Fibroblast of mammary gland (primary cell): ENCODE data around the gene ARHGAP33.

ENCODE experiments used
- DNase-seq: peaks from one replicate; pipeline ENCODE4 v3.0.0-alpha.2; 2010; ENCODE audit warnings: low read depth
- H3K4me3 ChIP-seq: 2 replicates; pipeline ENCODE4 v1.5.1; 2011; ENCODE audit warnings: low read depth, mild to moderate bottlenecking, low read length, moderate library complexity; ENCODE audit not compliant: control insufficient read depth
- TF ChIP-seq, protein P1 (sequence below): conservative IDR thresholded peaks from 2 replicates; pipeline ENCODE4 v1.5.1; 2011; ENCODE audit warnings: low read depth, low read length, inconsistent platforms; ENCODE audit not compliant: control insufficient read depth, insufficient read depth

Gene ARHGAP33

DNA sequence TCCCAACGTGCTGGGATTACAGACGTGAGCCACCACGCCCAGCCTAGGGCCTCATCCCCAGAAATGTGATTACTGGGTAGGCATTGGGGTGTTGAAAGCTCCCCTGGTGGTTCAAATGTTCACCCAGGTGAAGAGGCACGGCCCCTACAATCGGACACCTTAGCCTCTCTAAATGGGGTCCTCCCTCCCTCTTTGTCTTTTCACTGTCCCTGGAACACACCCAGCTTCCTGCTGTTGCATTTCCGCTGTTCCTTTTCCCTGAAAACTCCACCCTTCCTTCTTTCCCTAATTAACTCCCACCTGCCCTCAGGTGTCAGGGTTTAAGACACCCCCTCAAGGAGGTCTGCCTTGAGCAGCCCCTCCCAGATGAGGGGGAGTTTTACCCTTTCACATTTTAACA, 40.9 kb downstream of the ARHGAP33 start:
- DNase-seq: no peak
- TF ChIP-seq, protein P1, sequence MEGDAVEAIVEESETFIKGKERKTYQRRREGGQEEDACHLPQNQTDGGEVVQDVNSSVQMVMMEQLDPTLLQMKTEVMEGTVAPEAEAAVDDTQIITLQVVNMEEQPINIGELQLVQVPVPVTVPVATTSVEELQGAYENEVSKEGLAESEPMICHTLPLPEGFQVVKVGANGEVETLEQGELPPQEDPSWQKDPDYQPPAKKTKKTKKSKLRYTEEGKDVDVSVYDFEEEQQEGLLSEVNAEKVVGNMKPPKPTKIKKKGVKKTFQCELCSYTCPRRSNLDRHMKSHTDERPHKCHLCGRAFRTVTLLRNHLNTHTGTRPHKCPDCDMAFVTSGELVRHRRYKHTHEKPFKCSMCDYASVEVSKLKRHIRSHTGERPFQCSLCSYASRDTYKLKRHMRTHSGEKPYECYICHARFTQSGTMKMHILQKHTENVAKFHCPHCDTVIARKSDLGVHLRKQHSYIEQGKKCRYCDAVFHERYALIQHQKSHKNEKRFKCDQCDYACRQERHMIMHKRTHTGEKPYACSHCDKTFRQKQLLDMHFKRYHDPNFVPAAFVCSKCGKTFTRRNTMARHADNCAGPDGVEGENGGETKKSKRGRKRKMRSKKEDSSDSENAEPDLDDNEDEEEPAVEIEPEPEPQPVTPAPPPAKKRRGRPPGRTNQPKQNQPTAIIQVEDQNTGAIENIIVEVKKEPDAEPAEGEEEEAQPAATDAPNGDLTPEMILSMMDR: no peak
- no peak overlapping the region for H3K4me3 ChIP-seq

DNA sequence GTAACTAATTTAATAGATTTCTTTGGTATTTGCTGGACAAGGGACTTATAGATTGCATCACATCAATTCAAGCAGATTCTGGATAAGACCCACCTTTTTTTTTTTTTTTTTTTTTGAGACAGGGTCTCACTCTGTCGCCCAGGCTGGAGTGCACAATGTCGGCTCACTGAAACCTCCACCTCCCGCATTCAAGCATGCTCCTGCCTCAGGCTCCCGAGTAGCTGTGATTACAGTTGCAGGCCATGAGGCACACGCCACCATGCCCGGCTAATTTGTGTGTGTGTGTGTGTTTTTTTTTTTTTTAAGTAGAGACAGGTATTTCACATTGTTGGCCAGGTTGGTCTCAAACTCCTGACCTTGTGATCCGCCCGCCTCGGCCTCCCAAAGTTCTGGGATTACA, 41.5 kb downstream of the ARHGAP33 start:
- TF ChIP-seq, protein P1: no peak
- DNase-seq: no peak
- no peak overlapping the region for H3K4me3 ChIP-seq

GRCh38 chr19:35818445-35818844, 43.1 kb downstream of the ARHGAP33 start:
- TF ChIP-seq, protein P1: no peak
- H3K4me3 ChIP-seq: no peak overlapping the region
- DNase-seq: no peak

DNA sequence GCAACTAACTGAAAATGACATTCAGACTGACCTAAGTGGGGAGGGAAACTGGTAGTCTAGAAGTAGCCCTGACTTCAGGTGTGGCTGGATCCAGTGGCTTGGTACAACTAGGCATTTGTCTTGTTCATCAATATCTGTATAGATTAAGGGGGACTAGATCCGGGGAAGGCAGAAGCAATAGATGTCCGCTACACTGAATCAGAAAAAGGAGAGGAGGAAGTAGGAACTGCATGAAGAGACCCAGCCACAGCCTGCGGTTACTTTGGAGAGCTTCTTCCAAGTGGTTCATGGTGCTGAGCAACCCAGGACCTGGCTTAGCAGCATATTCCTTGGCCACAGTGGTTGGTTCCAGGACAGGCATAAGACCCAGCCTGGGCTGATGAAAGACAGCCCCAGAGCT, 47.2 kb downstream of the ARHGAP33 start:
- TF ChIP-seq, protein P1: no peak
- H3K4me3 ChIP-seq: no peak overlapping the region
- DNase-seq: no peak

DNA sequence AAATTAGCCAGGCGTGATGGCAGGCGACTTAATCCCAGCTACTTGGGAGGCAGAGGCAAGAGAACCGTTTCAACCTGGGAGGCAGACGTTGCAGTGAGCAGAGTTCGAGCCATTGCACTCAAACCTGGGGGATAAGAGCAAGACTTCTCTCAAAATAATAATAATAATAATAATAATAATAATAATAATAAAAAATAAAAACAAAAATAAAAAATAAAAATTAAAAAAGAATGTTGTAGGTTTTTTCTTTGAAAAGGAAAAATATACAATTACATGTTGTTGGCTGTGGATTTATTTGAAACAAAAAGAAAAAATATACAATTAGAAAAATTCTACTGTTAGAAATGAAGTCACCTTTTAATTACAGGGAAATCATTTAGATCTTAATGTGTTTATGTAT, 48.8 kb downstream of the ARHGAP33 start:
- no peak for DNase-seq
- H3K4me3 ChIP-seq: no peak overlapping the region
- TF ChIP-seq, protein P1: no peak

- H3K4me3 ChIP-seq: no peak overlapping the region
- peak; percentile 63 for DNase-seq
- TF ChIP-seq, protein P1: no peak
Observed at GRCh38 chr19:35828692-35829301, 53.4 kb downstream of the ARHGAP33 start.

DNA sequence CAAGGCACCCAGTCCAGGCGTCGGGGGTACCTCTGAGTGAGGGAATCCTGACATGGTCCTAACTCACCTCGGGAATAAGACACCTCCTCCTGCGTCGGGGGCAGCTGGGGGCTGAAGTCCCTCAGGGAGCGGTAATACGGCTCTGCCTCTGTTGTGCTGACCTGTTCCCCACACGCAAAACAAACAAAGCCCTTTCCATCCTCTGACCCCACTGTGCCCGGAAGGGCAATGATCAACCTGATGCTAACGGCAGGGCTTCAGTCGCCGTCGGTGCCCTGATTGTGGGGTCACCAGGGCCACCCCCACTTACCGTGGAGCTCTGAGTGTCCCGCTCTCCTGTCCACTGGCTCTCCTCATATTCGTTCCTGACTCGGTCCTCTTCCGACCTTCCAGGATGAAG, 55.6 kb downstream of the ARHGAP33 start:
- DNase-seq: no peak
- no peak overlapping the region for H3K4me3 ChIP-seq
- TF ChIP-seq, protein P1: no peak
